Measurements from ENCODE around the gene DDX3X.

Gene DDX3X

DNA sequence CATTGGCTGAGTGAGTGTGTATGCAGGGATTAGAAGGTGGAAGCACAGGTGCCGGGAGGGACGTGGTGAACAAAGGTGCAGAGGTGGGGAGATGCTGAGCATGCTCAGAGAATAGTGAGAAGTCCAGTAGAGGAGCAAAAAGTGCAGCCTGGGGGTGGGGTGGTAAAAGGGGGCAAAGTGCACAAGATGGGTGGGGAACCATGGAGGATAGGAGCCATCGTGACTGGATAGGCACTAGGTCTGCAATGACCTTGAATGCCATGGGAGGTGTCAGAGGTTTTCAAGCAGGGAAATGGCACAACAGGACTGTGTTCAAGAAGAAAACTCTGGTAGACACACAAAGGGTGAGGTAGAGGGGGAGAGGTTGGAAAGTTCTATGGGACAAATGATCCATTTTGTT is 6.6 kb upstream of the DDX3X start:
- DNase-seq (ENCODE audit: extremely low read depth in 1 of 2, low read depth in 1 of 2), result no peak

DNA sequence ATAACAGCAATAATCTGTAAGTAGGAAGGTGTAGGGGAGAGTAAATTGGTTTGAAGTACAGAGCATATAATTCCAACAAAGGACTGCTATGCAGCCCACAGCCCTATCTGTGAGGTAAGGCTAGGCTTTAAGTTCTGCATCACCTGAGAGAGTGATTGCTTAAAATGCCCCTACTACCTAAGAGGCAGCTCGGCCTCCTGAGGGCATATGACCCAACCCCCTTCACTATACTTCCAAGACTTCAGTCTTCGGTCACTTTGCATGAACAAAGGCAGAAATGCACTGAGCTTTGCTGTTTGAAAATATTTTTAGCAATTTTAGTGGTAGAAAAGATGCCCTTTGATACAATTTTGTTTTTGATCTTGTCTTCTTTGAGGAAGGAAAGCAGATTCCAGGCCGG is 4.9 kb upstream of the DDX3X start:
- DNase-seq (ENCODE audit: extremely low read depth in 1 of 2, low read depth in 1 of 2), result no peak

DNA sequence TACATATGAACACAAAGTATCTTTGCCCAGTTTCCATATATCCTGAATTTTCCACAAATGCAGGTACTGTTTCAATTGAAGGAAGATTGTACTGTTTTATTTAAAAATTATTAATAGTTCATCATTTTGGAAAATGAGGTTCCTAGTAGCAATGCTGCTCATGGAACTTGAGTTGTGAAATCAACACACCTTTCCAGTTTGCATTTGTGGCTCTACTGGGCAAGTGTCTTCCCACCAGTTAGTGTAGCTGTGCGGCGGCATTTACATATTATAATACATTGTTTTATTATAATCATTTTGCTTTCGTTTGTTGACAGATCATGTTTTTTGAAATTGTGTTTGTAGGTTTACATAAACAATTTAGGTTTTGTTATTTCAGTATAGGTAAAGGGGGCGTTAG is 2.0 kb upstream of the DDX3X start:
- no peak for DNase-seq (ENCODE audit: extremely low read depth in 1 of 2, low read depth in 1 of 2)

DNA sequence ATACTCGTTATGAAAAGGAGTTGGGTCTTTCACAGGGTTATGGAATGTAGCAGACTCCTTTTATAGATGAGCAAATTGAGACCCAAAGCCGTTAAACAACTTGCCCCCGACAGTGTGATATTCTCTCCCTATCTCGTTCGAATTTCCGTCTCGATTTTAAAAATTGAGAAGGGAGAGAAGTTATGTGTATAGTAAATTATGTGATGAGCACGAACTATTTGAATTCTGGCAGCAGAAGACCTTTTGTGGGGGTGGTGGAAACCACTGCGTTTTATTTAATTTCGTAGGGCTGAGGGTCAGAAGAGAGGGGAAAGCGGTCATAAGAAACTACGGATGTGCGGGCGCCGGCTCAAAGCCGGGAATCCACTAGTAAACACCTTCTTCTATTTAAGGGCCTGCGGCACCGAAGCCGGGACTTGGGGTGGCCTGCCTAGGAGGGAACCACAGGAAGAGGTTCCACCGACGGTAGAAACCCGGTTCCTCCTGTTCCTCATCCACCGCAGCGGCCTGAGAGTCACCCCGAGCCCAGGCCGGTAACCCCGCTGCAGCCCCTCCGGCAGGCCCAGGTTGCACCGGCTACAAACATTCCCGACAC is 1.5 kb upstream of the DDX3X start:
- DNase-seq (ENCODE audit: extremely low read depth in 1 of 2, low read depth in 1 of 2), result no peak

DNA sequence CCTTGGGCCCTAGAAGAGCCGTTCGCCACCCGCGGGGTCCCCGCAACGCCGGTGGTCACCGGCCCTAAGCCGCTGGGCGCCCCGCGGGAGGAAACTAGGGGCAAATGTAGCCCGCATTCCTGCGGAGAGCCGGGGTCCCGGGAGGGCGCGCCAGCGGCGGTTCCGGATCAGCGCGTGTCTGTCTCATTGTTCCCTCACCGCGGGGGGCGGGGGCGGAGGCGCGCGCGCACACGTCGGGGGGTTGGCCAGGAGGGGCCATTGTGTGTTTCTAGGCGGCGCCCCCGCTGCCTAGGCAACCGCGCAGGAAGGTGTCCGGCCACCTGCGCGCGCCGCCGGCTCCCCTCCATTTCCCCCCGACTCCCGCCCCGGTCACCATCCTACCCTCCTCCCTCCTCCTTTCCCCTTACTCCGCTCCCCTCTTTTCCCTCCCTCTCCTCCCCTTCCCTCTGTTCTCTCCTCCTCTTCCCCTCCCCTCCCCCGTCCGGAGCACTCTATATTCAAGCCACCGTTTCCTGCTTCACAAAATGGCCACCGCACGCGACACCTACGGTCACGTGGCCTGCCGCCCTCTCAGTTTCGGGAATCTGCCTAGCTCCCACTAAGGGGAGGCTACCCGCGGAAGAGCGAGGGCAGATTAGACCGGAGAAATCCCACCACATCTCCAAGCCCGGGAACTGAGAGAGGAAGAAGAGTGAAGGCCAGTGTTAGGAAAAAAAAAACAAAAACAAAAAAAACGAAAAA is 789 bp upstream of the DDX3X start:
- DNase-seq (ENCODE audit: extremely low read depth in 1 of 2, low read depth in 1 of 2), result peak; percentile 73 to 85

DNA sequence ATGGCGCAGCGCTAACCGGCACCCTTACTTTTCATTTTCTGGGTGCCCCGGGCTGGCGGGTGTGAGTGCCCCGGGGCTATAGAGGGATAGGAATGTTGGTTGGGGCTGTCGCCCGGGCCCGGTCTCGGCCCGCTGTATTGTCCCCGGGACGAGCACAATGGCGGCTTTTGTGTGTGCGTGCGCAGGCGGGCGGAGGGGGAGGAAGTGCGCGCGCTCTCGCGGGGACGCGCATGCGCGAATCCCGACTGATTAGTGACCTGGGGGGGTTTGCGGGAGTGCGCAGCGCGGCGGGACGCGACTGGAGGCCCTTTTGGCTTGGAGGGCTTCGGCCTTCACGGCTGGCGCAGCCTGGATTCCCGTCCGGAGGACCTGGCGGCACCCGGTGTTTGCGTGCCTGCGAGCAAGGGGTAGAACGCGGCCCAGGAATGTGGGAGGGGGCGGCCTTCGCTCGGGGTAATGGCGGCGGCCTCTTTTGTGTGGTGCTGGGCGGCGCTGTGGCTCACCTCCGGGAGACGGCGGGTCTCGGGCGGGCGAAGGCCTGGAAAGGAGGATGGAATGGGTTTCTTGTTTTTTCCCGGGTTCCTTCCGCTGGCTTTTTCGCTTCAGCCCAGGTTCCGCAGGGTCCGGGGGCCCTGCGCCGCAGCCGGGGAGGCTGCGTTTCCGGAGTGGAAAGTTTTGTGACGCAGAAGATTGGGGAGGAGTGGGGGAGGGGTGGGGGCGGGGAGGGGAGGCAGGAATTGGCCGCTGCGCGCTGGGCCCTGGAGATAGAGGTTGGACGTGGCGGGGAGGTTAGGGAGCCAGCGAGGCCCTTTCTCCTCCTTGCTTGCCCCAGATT is 618 bp downstream of the DDX3X start:
- DNase-seq (ENCODE audit: extremely low read depth in 1 of 2, low read depth in 1 of 2), result peak in 1 of 2 donors; percentile 71

DNA sequence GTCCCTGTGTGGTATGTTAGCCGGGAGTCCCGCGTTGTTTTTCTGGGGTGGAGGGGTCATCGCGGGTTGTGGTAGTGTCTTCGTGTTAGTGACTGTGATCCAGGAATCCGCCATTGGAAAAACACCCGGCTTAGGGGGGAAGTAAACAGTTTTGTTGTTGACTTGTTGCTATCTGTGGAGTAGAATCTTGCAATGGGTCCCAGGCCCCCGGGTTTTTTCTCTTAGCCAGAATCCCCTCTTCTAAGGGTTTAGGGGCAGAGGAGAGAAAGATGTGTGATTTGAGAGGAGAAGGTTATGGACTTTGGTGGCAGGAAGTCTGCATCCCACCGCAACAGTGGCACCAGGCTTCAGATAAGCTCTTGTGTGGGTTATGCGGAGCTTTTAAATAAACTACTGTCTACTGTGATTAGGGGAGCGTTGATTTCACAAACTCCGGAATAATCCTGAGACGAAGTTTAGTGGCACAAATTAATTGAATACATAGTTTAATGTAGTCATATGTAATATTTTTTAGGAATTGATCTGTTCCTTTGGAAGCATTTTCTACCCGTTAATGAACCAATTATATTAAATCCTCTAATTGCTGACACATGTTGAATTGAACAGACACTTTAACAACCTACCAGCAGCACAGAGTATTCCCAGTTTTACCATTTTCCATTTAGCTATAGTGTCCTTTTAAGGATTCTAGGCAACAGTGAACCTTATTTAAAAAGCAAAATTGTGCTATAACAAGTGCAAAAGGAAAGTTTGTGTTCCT is 1.4 kb downstream of the DDX3X start:
- DNase-seq (ENCODE audit: extremely low read depth in 1 of 2, low read depth in 1 of 2), result no peak

DNA sequence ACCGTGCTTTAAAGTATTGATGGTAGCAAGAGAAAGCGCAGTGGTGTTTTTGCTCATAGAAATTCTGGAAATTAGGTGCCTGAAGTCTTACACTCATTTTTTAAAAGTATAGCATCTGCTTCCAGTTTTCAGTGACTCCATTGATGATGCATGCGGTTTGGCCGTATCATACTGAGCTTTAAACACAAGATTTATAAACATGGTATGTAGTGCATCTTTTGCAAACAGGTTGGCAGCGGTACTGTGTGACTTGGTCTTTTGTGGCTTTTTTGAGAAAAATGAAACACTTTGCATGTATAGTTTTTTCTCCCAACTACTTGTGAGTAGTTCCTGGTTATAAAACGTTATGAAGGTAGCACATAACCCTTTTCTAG is 2.0 kb downstream of the DDX3X start:
- no peak for DNase-seq (ENCODE audit: extremely low read depth in 1 of 2, low read depth in 1 of 2)

DNA sequence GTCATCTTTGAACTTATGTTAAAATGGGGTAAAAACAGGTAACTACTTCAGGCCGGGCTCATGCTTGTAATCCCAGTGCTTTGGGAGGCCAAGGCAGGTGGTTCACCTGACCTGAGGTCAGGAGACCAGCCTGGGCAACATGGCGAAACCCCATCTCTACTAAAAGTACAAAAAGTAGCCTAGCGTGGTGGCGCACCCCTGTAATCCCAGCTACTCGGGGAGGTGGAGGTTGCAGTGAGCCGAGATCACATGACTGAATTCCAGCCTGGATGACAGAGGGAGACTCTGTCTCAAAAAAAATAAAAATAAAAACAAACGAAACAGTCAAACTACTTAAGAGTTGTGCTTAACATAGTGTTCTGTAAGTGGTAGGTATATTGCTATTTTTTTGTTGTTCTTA is 2.5 kb downstream of the DDX3X start:
- no peak for DNase-seq (ENCODE audit: extremely low read depth in 1 of 2, low read depth in 1 of 2)

DNA sequence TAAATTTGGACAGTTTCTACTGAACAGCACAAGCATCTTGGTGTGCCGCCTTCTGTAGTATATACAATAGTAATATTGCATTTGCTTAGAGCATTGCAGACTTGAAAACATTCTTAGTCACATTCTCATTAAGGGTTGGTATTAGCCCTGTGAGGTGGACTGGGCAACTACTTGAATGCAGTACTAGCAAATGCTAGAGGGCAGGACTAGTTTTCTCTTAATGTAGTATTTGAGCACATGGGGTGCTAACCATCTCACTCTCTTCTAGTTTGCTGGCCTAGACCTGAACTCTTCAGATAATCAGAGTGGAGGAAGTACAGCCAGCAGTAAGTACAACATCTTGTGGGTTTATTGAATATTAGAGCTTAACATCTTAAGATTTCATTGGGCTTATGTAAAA is 3.2 kb downstream of the DDX3X start:
- DNase-seq (ENCODE audit: extremely low read depth in 1 of 2, low read depth in 1 of 2), result no peak

DNA sequence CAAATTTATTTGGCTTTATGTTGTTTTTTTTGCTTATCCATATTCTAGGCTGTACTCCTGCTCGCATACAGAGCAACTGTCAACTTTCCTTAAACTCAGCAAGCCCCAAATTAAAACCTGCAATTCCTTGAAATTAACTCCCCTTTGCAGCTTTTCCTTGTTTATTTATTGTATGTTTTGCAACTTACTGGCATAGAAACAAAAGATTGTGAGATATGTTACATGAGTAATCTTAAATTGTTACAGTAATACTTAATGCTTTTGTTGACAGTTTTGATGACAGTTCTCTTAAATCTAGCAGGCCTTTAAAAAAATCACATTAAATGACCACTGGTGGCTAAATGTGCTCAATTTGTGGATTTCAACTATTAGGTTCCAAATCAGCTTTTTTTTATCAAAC is 4.5 kb downstream of the DDX3X start:
- DNase-seq (ENCODE audit: extremely low read depth in 1 of 2, low read depth in 1 of 2), result no peak

DNA sequence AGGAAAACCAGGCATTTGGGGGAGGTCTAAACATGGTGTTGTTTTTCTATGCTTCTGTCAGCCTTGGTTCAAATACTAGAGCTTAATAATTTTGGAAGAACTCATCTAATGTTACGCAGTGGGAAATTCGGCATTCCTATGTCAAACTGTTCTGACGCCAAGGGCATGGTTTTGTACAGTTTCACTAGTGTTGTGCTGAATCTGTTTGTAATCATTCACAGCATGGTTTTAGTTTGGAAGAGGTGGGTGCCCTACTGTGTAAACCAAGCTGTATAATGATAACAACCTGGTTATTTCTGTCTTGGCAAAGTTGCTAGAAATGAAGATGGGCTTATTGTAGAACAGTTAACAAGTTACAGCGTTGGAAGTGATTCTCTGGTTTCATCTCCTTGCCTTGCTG is 5.2 kb downstream of the DDX3X start:
- no peak for DNase-seq (ENCODE audit: extremely low read depth in 1 of 2, low read depth in 1 of 2)

DNA sequence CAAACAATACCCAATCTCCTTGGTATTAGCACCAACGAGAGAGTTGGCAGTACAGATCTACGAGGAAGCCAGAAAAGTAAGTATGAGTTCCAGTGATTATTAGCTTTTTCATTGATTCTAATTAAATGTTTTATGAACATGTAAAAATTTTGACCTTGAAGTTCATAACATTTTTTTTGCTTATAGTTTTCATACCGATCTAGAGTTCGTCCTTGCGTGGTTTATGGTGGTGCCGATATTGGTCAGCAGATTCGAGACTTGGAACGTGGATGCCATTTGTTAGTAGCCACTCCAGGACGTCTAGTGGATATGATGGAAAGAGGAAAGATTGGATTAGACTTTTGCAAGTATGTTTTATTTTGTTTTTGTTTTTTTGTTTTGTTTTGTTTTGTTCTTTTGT is 10.1 kb downstream of the DDX3X start:
- DNase-seq (ENCODE audit: extremely low read depth in 1 of 2, low read depth in 1 of 2), result no peak

DNA sequence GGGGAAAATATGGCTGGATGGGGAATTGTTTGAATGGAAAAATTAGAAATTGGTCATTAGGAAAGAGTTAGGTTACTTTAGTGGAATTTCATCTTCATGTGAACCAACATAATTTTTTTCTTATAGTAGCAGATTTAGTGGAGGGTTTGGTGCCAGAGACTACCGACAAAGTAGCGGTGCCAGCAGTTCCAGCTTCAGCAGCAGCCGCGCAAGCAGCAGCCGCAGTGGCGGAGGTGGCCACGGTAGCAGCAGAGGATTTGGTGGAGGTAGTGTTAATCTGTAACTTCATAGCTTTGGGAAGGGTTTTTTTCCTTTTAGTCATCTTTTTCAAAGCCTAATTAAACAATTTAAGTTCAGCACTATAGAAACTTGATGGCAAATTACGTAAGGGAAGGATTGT is 13.2 kb downstream of the DDX3X start:
- DNase-seq (ENCODE audit: extremely low read depth in 1 of 2, low read depth in 1 of 2), result no peak

DNA sequence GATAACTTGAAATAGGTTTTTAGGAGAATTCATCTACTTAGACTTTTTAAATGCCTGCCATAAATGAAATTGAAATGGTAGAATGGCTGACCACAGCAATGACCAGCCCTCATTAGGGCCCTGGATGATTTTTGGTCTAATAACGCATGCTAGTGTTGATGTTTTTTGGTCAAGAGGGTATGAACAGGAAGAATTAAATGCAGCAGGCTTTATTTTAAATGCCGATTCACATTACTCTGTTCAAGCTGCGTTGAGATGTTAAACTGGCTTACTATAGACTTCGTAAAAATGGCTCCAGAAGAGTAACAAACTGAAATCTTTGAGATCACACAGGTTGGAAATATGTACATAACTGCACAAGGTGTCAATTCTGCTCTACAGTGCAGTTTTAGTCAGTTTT is 14.6 kb downstream of the DDX3X start:
- no peak for DNase-seq (ENCODE audit: extremely low read depth in 1 of 2, low read depth in 1 of 2)

DNA sequence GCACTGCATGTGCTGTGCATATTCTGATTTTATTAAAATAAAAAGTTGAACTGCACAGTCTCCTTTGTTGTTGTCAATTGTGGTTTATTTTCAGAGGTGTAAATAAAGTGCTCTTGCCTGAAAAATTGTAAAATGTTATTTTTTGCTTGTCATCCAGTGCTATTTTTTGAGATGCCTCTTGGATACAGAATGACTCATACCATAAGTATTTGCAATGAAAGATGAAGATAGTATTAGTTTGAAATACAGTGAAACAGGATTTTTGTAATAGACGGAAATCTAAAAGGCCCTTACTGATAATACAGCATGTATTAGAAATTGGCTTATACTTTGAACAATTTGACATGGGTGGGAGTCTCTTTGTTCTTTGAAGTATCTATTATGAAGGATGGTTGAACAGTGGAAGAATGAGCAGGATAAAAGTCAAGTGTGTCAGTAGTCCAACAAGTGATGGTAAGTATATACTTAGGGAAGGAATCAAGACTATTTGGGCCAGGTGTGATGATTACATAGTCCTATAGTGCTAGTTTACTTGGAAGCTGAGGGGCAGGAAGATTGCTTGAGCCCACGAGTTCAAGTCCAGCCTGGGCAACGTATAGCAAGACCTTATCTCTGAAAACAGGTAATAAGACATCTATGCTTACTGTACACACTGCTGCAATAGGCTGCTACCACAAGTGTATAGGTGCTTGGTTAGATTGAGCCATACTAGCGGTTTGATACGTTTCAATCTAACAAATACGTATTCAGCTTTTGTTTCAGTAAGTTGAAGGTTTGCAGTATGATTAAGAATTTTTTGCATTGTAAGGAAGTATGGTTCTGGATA is 16.4 kb downstream of the DDX3X start:
- no peak for DNase-seq (ENCODE audit: extremely low read depth in 1 of 2, low read depth in 1 of 2)

DNA sequence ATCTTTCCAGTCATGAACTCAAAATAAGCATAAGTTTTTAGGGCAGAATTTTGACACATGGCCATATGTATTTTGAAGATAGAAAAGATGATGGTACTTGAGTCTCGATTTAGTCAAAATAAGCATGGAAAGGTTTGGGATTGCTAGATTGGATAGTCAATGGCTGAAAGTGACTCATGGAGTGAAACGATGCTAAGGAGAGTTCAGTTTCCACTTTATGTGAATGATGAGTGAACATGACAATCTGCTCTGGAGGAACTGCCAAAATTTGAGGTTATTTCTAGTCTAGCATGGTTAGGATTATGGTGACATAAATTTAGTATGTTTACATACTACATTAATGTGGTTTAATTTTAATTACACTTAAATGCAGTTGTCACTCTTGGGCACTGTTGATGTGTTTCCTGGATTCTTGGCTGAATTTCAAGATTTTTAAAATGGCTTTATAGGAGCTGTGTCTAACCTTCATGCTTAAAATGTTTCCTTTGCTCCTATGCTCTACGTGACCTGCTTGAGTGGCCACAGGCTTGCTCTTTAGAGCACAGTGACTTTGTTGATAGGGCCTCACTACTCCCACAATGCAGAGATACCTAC is 17.1 kb downstream of the DDX3X start:
- DNase-seq (ENCODE audit: extremely low read depth in 1 of 2, low read depth in 1 of 2), result no peak

DNA sequence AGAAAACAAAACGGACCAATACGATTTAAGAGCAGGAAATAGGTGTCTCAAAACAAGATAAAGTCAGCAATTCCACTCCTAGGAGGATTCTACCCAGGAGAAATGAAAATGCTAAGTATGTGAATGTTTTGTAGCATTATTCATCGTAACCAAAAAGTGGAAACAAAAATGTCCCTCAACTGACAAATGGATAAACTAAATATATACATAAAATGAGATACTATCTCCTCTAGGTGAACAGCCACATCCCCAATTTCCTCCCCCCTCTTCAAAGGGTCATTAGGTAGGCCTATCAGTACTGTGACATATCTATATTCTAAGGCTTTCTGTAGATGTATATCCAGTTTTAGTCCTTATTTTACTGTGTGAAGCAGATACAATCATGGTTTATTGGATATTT is 18.0 kb downstream of the DDX3X start:
- DNase-seq (ENCODE audit: extremely low read depth in 1 of 2, low read depth in 1 of 2), result no peak

DNA sequence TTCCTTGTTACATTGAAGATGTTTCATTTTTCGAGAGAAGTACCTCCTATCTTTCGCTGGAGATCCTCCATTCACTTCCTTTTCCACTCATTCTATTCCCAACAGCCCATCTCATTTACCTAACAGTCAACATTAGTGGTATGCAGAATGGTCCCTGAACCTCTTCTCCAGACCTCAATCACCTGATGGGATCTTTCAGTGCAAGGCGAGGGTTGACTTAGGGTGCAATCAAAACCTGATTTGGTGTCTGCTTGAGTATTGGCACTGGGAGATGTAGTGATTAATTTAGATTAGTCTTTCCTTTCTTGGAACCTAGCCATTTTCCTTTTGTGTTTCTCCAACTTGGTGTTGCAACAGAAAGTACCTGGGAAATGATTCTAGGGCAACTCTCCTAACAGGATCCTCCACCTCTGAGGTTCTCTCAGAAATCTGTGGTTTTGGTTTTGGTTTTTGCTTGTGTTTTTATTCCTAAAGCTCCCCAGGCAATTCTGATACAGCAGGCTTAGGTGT is 18.4 kb downstream of the DDX3X start:
- DNase-seq (ENCODE audit: extremely low read depth in 1 of 2, low read depth in 1 of 2), result no peak

DNA sequence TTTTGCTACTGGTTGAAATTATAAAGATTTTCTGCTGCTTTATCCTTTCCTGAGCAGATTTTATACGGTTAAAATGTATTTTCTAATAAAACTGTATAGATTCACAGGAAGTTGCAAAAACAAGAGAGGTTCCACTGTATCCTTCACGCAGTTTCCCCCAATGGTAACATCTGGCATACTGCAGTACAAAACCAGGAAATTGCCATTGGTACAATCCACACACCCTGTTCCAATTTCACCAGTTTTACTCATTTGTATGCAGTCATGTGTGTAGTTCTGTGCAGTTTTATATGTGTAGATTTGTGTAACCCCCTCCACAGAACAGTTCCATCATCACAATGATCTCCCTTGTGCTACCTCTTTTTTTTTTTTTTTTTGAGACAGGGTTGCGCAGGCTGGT is 20.0 kb downstream of the DDX3X start:
- DNase-seq (ENCODE audit: extremely low read depth in 1 of 2, low read depth in 1 of 2), result no peak
